ENCODE results near the gene LRRC3.

Gene LRRC3

GRCh38 chr21:44443291-44443890, 11.9 kb upstream of the LRRC3 start:
- no peak for TF ChIP-seq ZNF384 (IDR thresholded peaks at IDR 0.05)
- TF ChIP-seq SUZ12 (IDR thresholded peaks at IDR 0.05), result no peak
- TF ChIP-seq ELF4 (IDR thresholded peaks at IDR 0.05), result no peak
- TF ChIP-seq LEF1 (IDR thresholded peaks at IDR 0.05; ENCODE audit: borderline replicate concordance), result no peak
- no peak for TF ChIP-seq SP1 (IDR thresholded peaks at IDR 0.05)
- no peak for TF ChIP-seq CTBP1 (IDR thresholded peaks at IDR 0.05; ENCODE audit: borderline replicate concordance)
- TF ChIP-seq FOXK2 (IDR thresholded peaks at IDR 0.05), result no peak
- TF ChIP-seq FOXM1 (IDR thresholded peaks at IDR 0.05; ENCODE audit: borderline replicate concordance), result no peak
- no peak for TF ChIP-seq L3MBTL2 (conservative IDR thresholded peaks at IDR 0.05)
- no peak for TF ChIP-seq BHLHE40 (IDR thresholded peaks at IDR 0.05; ENCODE audit: borderline replicate concordance)
- TF ChIP-seq PKNOX1 (IDR thresholded peaks at IDR 0.05), result no peak
- TF ChIP-seq HDGF (IDR thresholded peaks at IDR 0.05; ENCODE audit: borderline replicate concordance), result no peak
- TF ChIP-seq TARDBP (IDR thresholded peaks at IDR 0.05), result no peak
- no peak for TF ChIP-seq NFRKB (IDR thresholded peaks at IDR 0.05)
- TF ChIP-seq FOXA1 (IDR thresholded peaks at IDR 0.05), result no peak
- TF ChIP-seq ARNT (IDR thresholded peaks at IDR 0.05), result no peak
- CTCF ChIA-PET, result no interaction called here
- POLR2A ChIA-PET, result interaction anchor here (1.1 kb wide), 1 partner anchor 10 kb away, joined by 3 read pairs; no protein-coding TSS in a partner anchor
- no peak for DNase-seq (ENCODE audit: extremely low spot score)

GRCh38 chr21:44443891-44444285, 11.4 kb upstream of the LRRC3 start:
- DNase-seq (ENCODE audit: extremely low spot score), result no peak
- TF ChIP-seq LEF1 (IDR thresholded peaks at IDR 0.05; ENCODE audit: borderline replicate concordance), result no peak
- TF ChIP-seq L3MBTL2 (conservative IDR thresholded peaks at IDR 0.05), result no peak
- no peak for TF ChIP-seq TARDBP (IDR thresholded peaks at IDR 0.05)
- no peak for TF ChIP-seq FOXA1 (IDR thresholded peaks at IDR 0.05)
- TF ChIP-seq ZNF384 (IDR thresholded peaks at IDR 0.05), result no peak
- no peak for TF ChIP-seq CTBP1 (IDR thresholded peaks at IDR 0.05; ENCODE audit: borderline replicate concordance)
- TF ChIP-seq ELF4 (IDR thresholded peaks at IDR 0.05), result no peak
- no peak for TF ChIP-seq FOXM1 (IDR thresholded peaks at IDR 0.05; ENCODE audit: borderline replicate concordance)
- TF ChIP-seq ARNT (IDR thresholded peaks at IDR 0.05), result no peak
- TF ChIP-seq HDGF (IDR thresholded peaks at IDR 0.05; ENCODE audit: borderline replicate concordance), result no peak
- TF ChIP-seq SUZ12 (IDR thresholded peaks at IDR 0.05), result no peak
- TF ChIP-seq BHLHE40 (IDR thresholded peaks at IDR 0.05; ENCODE audit: borderline replicate concordance), result no peak
- TF ChIP-seq NFRKB (IDR thresholded peaks at IDR 0.05), result no peak
- TF ChIP-seq PKNOX1 (IDR thresholded peaks at IDR 0.05), result no peak
- no peak for TF ChIP-seq FOXK2 (IDR thresholded peaks at IDR 0.05)
- TF ChIP-seq SP1 (IDR thresholded peaks at IDR 0.05), result no peak
- CTCF ChIA-PET, result no interaction called here
- POLR2A ChIA-PET, result no interaction called here

- CTCF ChIA-PET, result interaction anchor here (0.6 kb wide), 1 partner anchor 1462 kb away, joined by 3 read pairs; no protein-coding TSS in a partner anchor
- peak; percentile 71 for DNase-seq (ENCODE audit: extremely low spot score)
- POLR2A ChIA-PET, result no interaction called here
- no peak for TF ChIP-seq ARNT (IDR thresholded peaks at IDR 0.05)
- TF ChIP-seq FOXK2 (IDR thresholded peaks at IDR 0.05), result no peak
- no peak for TF ChIP-seq LEF1 (IDR thresholded peaks at IDR 0.05; ENCODE audit: borderline replicate concordance)
- no peak for TF ChIP-seq NFRKB (IDR thresholded peaks at IDR 0.05)
- no peak for TF ChIP-seq L3MBTL2 (conservative IDR thresholded peaks at IDR 0.05)
- no peak for TF ChIP-seq FOXA1 (IDR thresholded peaks at IDR 0.05)
- TF ChIP-seq HDGF (IDR thresholded peaks at IDR 0.05; ENCODE audit: borderline replicate concordance), result no peak
- no peak for TF ChIP-seq ELF4 (IDR thresholded peaks at IDR 0.05)
- TF ChIP-seq FOXM1 (IDR thresholded peaks at IDR 0.05; ENCODE audit: borderline replicate concordance), result no peak
- TF ChIP-seq BHLHE40 (IDR thresholded peaks at IDR 0.05; ENCODE audit: borderline replicate concordance), result no peak
Observed at GRCh38 chr21:44444286-44444931, 10.9 kb upstream of the LRRC3 start.

GRCh38 chr21:44445145-44445812, 10.0 kb upstream of the LRRC3 start:
- DNase-seq (ENCODE audit: extremely low spot score), result no peak
- ChIA-PET POLR2A (no interaction called here), CTCF (interaction anchor here (0.6 kb wide), 1 partner anchor 1463 kb away, joined by 3 read pairs; no protein-coding TSS in a partner anchor)
- TF ChIP-seq ELF4 (IDR thresholded peaks at IDR 0.05), result no peak
- no peak for TF ChIP-seq NFRKB (IDR thresholded peaks at IDR 0.05)
- no peak for TF ChIP-seq CTBP1 (IDR thresholded peaks at IDR 0.05; ENCODE audit: borderline replicate concordance)
- TF ChIP-seq L3MBTL2 (conservative IDR thresholded peaks at IDR 0.05), result no peak
- TF ChIP-seq FOXM1 (IDR thresholded peaks at IDR 0.05; ENCODE audit: borderline replicate concordance), result no peak
- TF ChIP-seq LEF1 (IDR thresholded peaks at IDR 0.05; ENCODE audit: borderline replicate concordance), result no peak
- no peak for TF ChIP-seq ZNF384 (IDR thresholded peaks at IDR 0.05)
- TF ChIP-seq PKNOX1 (IDR thresholded peaks at IDR 0.05), result no peak
- no peak for TF ChIP-seq SUZ12 (IDR thresholded peaks at IDR 0.05)
- TF ChIP-seq BHLHE40 (IDR thresholded peaks at IDR 0.05; ENCODE audit: borderline replicate concordance), result no peak
- no peak for TF ChIP-seq FOXK2 (IDR thresholded peaks at IDR 0.05)
- no peak for TF ChIP-seq FOXA1 (IDR thresholded peaks at IDR 0.05)
- TF ChIP-seq SP1 (IDR thresholded peaks at IDR 0.05), result no peak

- DNase-seq (ENCODE audit: extremely low spot score), result no peak
- POLR2A ChIA-PET, result no interaction called here
- CTCF ChIA-PET, result no interaction called here
- TF ChIP-seq HDGF (IDR thresholded peaks at IDR 0.05; ENCODE audit: borderline replicate concordance) (no peak), TARDBP (IDR thresholded peaks at IDR 0.05) (no peak), PKNOX1 (IDR thresholded peaks at IDR 0.05) (no peak), SUZ12 (IDR thresholded peaks at IDR 0.05) (no peak), ZNF384 (IDR thresholded peaks at IDR 0.05) (no peak), SP1 (IDR thresholded peaks at IDR 0.05) (no peak)
Observed at GRCh38 chr21:44448651-44449131, 6.6 kb upstream of the LRRC3 start.
